Measurements from ENCODE around the gene RHOBTB3.

Gene RHOBTB3

GRCh38 chr5:95734906-95735305 lies 3.8 kb downstream of the RHOBTB3 start:
- TF ChIP-seq TCF4 (CRISPR knock-in tag; IDR thresholded peaks at IDR 0.05; ENCODE audit: borderline replicate concordance) (no peak), ZNF8 (CRISPR knock-in tag; IDR thresholded peaks at IDR 0.05) (no peak), ZNF565 (CRISPR knock-in tag; conservative IDR thresholded peaks at IDR 0.05; ENCODE audit: low read depth) (no peak), ESRRG (CRISPR knock-in tag; IDR thresholded peaks at IDR 0.05) (no peak), ZNF70 (CRISPR knock-in tag; IDR thresholded peaks at IDR 0.05) (no peak), OSR1 (CRISPR knock-in tag; IDR thresholded peaks at IDR 0.05) (no peak), TSHZ2 (CRISPR knock-in tag; IDR thresholded peaks at IDR 0.05) (no peak), POU6F1 (CRISPR knock-in tag; IDR thresholded peaks at IDR 0.05; ENCODE audit: borderline replicate concordance, low read depth) (no peak), SNAI2 (CRISPR knock-in tag; IDR thresholded peaks at IDR 0.05) (no peak), GLIS3 (CRISPR knock-in tag; IDR thresholded peaks at IDR 0.05) (no peak), ZFP3 (CRISPR knock-in tag; IDR thresholded peaks at IDR 0.05) (no peak), CREB5 (CRISPR knock-in tag; IDR thresholded peaks at IDR 0.05; ENCODE audit: low read depth) (no peak), PATZ1 (CRISPR knock-in tag; IDR thresholded peaks at IDR 0.05; ENCODE audit: borderline replicate concordance) (no peak), PPARA (CRISPR knock-in tag; IDR thresholded peaks at IDR 0.05; ENCODE audit: borderline replicate concordance) (no peak), ARNTL (CRISPR knock-in tag; IDR thresholded peaks at IDR 0.05; ENCODE audit: borderline replicate concordance, low read depth) (no peak), RARB (CRISPR knock-in tag; IDR thresholded peaks at IDR 0.05) (no peak), TOX (CRISPR knock-in tag; IDR thresholded peaks at IDR 0.05; ENCODE audit: borderline replicate concordance) (no peak), ZFP30 (CRISPR knock-in tag; IDR thresholded peaks at IDR 0.05) (no peak), CSDC2 (CRISPR knock-in tag; IDR thresholded peaks at IDR 0.05) (no peak)
- no peak for ATAC-seq

GRCh38 chr5:95735406-95735805 lies 4.3 kb downstream of the RHOBTB3 start:
- ATAC-seq: no peak
- TF ChIP-seq CSDC2 (CRISPR knock-in tag; IDR thresholded peaks at IDR 0.05) (no peak), TSHZ2 (CRISPR knock-in tag; IDR thresholded peaks at IDR 0.05) (no peak), BACH2 (CRISPR knock-in tag; IDR thresholded peaks at IDR 0.05; ENCODE audit: borderline replicate concordance) (no peak), PATZ1 (CRISPR knock-in tag; IDR thresholded peaks at IDR 0.05; ENCODE audit: borderline replicate concordance) (no peak), RARB (CRISPR knock-in tag; IDR thresholded peaks at IDR 0.05) (no peak), TCF4 (CRISPR knock-in tag; IDR thresholded peaks at IDR 0.05; ENCODE audit: borderline replicate concordance) (no peak), SNAI2 (CRISPR knock-in tag; IDR thresholded peaks at IDR 0.05) (no peak), ESRRG (CRISPR knock-in tag; IDR thresholded peaks at IDR 0.05) (no peak), ZFP30 (CRISPR knock-in tag; IDR thresholded peaks at IDR 0.05) (no peak), ARNTL (CRISPR knock-in tag; IDR thresholded peaks at IDR 0.05; ENCODE audit: borderline replicate concordance, low read depth) (no peak), TOX (CRISPR knock-in tag; IDR thresholded peaks at IDR 0.05; ENCODE audit: borderline replicate concordance) (no peak), OSR1 (CRISPR knock-in tag; IDR thresholded peaks at IDR 0.05) (no peak), CREB5 (CRISPR knock-in tag; IDR thresholded peaks at IDR 0.05; ENCODE audit: low read depth) (no peak)

All from SK-N-SH treated with all-trans-retinoic acid at 6 μM for 48 hours (cell line).